Activated CD4-positive, alpha-beta T cell treated with anti-CD3 and anti-CD28 coated beads, Interleukin-2, amount 50 U/mL, for 1 hour (primary cell): Measurements from ENCODE around the gene RPL18.

Experiments used
- DNase-seq: peaks from one replicate; pipeline ENCODE4 v3.0.0-alpha.2; 2020

RPL18 gene

GRCh38 chr19:48573163-48573505 lies 45.8 kb downstream of the RPL18 start:
- no peak for DNase-seq

- no peak for DNase-seq
Observed at GRCh38 chr19:48571378-48572162, 47.4 kb downstream of the RPL18 start.

- no peak for DNase-seq
Observed at GRCh38 chr19:48569814-48570213, 49.2 kb downstream of the RPL18 start.

- DNase-seq: no peak
Observed at GRCh38 chr19:48568345-48568886, 50.6 kb downstream of the RPL18 start.
